ENCODE results near the gene MAFG.

MAFG gene

GRCh38 chr17:81868674-81869220 is 58.8 kb downstream of the MAFG start:
- peak; percentile 92 for DNase-seq (ENCODE audit: low spot score)
- peak; percentile 83 for FAIRE-seq
